OCI-LY1 (cell line): Measurements from ENCODE around the gene HM13.

ENCODE experiments used
- EZH2 ChIP-seq: fragments of 200-600 bp; sonication (generic), shearing (Covaris generic); IDR thresholded peaks from 2 replicates; pipeline ENCODE4 v1.8.0; 2017; ENCODE audit warnings: borderline replicate concordance, mixed run types, mild to moderate bottlenecking, antibody characterized with exemption, low read length, moderate library complexity, mixed read lengths
- TF ChIP-seq, protein P1 (sequence below): fragments of 200-600 bp; sonication (generic), shearing (Covaris generic); IDR thresholded peaks from 2 replicates; pipeline ENCODE4 v1.5.1; 2017; ENCODE audit warnings: mild to moderate bottlenecking, antibody characterized with exemption, low read length, moderate library complexity, mixed read lengths

DNA sequence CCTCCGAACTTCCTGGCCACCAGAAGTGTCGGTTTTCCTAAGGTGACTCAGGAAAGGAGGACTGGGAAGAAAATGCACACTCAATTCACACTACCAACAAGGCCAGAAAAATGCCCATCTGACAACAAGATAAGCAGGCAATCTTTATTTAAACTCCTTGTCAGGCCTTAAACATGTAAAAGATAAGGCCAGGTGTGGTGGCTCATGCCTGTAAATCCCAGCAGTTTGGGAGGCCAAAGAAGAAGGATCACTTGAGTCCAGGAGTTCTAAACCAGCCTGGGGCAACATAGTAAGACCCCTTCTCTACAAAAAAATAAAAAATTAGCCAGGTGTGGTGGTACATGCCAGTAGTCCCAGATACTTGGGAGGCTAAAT, 83.2 kb downstream of the HM13 start:
- TF ChIP-seq, protein P1, sequence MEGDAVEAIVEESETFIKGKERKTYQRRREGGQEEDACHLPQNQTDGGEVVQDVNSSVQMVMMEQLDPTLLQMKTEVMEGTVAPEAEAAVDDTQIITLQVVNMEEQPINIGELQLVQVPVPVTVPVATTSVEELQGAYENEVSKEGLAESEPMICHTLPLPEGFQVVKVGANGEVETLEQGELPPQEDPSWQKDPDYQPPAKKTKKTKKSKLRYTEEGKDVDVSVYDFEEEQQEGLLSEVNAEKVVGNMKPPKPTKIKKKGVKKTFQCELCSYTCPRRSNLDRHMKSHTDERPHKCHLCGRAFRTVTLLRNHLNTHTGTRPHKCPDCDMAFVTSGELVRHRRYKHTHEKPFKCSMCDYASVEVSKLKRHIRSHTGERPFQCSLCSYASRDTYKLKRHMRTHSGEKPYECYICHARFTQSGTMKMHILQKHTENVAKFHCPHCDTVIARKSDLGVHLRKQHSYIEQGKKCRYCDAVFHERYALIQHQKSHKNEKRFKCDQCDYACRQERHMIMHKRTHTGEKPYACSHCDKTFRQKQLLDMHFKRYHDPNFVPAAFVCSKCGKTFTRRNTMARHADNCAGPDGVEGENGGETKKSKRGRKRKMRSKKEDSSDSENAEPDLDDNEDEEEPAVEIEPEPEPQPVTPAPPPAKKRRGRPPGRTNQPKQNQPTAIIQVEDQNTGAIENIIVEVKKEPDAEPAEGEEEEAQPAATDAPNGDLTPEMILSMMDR, result no peak
- TF ChIP-seq EZH2, result no peak
